ENCODE data around the gene GRIK3.

Gene GRIK3

GRCh38 chr1:37035014-37035691, 838 bp upstream of the GRIK3 start:
- Histone ChIP-seq H3K9ac (ENCODE audit: low read depth in 1 of 2, low read length in 2 of 2) (no peak overlapping the region), H3K4me3 (ENCODE audit: low read depth in 1 of 2, low read length in 2 of 2) (no peak overlapping the region), H3K36me3 (ENCODE audit: control insufficient read depth in 1 of 2, insufficient read depth in 2 of 2, low read length in 2 of 2) (no peaks in the 10 kb centered on the region), H3K9me3 (ENCODE audit: control insufficient read depth in 1 of 2, low read length in 2 of 2) (no peaks in the 10 kb centered on the region), H3K27me3 (ENCODE audit: control insufficient read depth in 1 of 2, insufficient read depth in 2 of 2, low read length in 2 of 2) (peaks cover 75 to 86% of the 10 kb centered on the region in 2 donors), H3K4me1 (ENCODE audit: control insufficient read depth in 1 of 2, insufficient read depth in 2 of 2, low read length in 2 of 2) (no peaks in the 10 kb centered on the region), H3K27ac (ENCODE audit: low read depth, low read length) (no peak overlapping the region)

GRCh38 chr1:37033355-37034101, 787 bp downstream of the GRIK3 start:
- Histone ChIP-seq H3K27ac (ENCODE audit: low read depth, low read length) (no peak overlapping the region), H3K4me3 (ENCODE audit: low read depth in 1 of 2, low read length in 2 of 2) (no peak overlapping the region), H3K9ac (ENCODE audit: low read depth in 1 of 2, low read length in 2 of 2) (no peak overlapping the region), H3K9me3 (ENCODE audit: control insufficient read depth in 1 of 2, low read length in 2 of 2) (no peaks in the 10 kb centered on the region), H3K27me3 (ENCODE audit: control insufficient read depth in 1 of 2, insufficient read depth in 2 of 2, low read length in 2 of 2) (peaks cover 72 to 85% of the 10 kb centered on the region in 2 donors), H3K4me1 (ENCODE audit: control insufficient read depth in 1 of 2, insufficient read depth in 2 of 2, low read length in 2 of 2) (no peaks in the 10 kb centered on the region), H3K36me3 (ENCODE audit: control insufficient read depth in 1 of 2, insufficient read depth in 2 of 2, low read length in 2 of 2) (no peaks in the 10 kb centered on the region)

- H3K9me3 ChIP-seq (ENCODE audit: control insufficient read depth in 1 of 2, low read length in 2 of 2) = no peaks in the 10 kb centered on the region
- H3K4me1 ChIP-seq (ENCODE audit: control insufficient read depth in 1 of 2, insufficient read depth in 2 of 2, low read length in 2 of 2) = no peaks in the 10 kb centered on the region
- H3K4me3 ChIP-seq (ENCODE audit: low read depth in 1 of 2, low read length in 2 of 2) = no peak overlapping the region
- H3K27ac ChIP-seq (ENCODE audit: low read depth, low read length) = no peak overlapping the region
- H3K27me3 ChIP-seq (ENCODE audit: control insufficient read depth in 1 of 2, insufficient read depth in 2 of 2, low read length in 2 of 2) = peaks cover 69 to 78% of the 10 kb centered on the region in 2 donors
- H3K9ac ChIP-seq (ENCODE audit: low read depth in 1 of 2, low read length in 2 of 2) = no peak overlapping the region
- H3K36me3 ChIP-seq (ENCODE audit: control insufficient read depth in 1 of 2, insufficient read depth in 2 of 2, low read length in 2 of 2) = no peaks in the 10 kb centered on the region
These were observed 1.5 kb downstream of the GRIK3 start for GRCh38 chr1:37032660-37033354.

- Histone ChIP-seq H3K4me3 (ENCODE audit: low read depth in 1 of 2, low read length in 2 of 2) (no peak overlapping the region), H3K9me3 (ENCODE audit: control insufficient read depth in 1 of 2, low read length in 2 of 2) (no peaks in the 10 kb centered on the region), H3K4me1 (ENCODE audit: control insufficient read depth in 1 of 2, insufficient read depth in 2 of 2, low read length in 2 of 2) (no peaks in the 10 kb centered on the region), H3K36me3 (ENCODE audit: control insufficient read depth in 1 of 2, insufficient read depth in 2 of 2, low read length in 2 of 2) (no peaks in the 10 kb centered on the region), H3K27me3 (ENCODE audit: control insufficient read depth in 1 of 2, insufficient read depth in 2 of 2, low read length in 2 of 2) (peaks cover 61 to 69% of the 10 kb centered on the region in 2 donors), H3K9ac (ENCODE audit: low read depth in 1 of 2, low read length in 2 of 2) (no peak overlapping the region), H3K27ac (ENCODE audit: low read depth, low read length) (no peak overlapping the region)
These were observed 2.4 kb downstream of the GRIK3 start for GRCh38 chr1:37031871-37032270.

GRCh38 chr1:37031429-37031828, 2.9 kb downstream of the GRIK3 start:
- Histone ChIP-seq H3K9ac (ENCODE audit: low read depth in 1 of 2, low read length in 2 of 2) (no peak overlapping the region), H3K27me3 (ENCODE audit: control insufficient read depth in 1 of 2, insufficient read depth in 2 of 2, low read length in 2 of 2) (peaks cover 57 to 65% of the 10 kb centered on the region in 2 donors), H3K27ac (ENCODE audit: low read depth, low read length) (no peak overlapping the region), H3K36me3 (ENCODE audit: control insufficient read depth in 1 of 2, insufficient read depth in 2 of 2, low read length in 2 of 2) (no peaks in the 10 kb centered on the region), H3K4me3 (ENCODE audit: low read depth in 1 of 2, low read length in 2 of 2) (no peak overlapping the region), H3K4me1 (ENCODE audit: control insufficient read depth in 1 of 2, insufficient read depth in 2 of 2, low read length in 2 of 2) (no peaks in the 10 kb centered on the region), H3K9me3 (ENCODE audit: control insufficient read depth in 1 of 2, low read length in 2 of 2) (no peaks in the 10 kb centered on the region)

- Histone ChIP-seq H3K4me1 (ENCODE audit: control insufficient read depth in 1 of 2, insufficient read depth in 2 of 2, low read length in 2 of 2) (no peaks in the 10 kb centered on the region), H3K9me3 (ENCODE audit: control insufficient read depth in 1 of 2, low read length in 2 of 2) (no peaks in the 10 kb centered on the region), H3K9ac (ENCODE audit: low read depth in 1 of 2, low read length in 2 of 2) (no peak overlapping the region), H3K4me3 (ENCODE audit: low read depth in 1 of 2, low read length in 2 of 2) (no peak overlapping the region), H3K27me3 (ENCODE audit: control insufficient read depth in 1 of 2, insufficient read depth in 2 of 2, low read length in 2 of 2) (peaks cover 41 to 45% of the 10 kb centered on the region in 2 donors), H3K36me3 (ENCODE audit: control insufficient read depth in 1 of 2, insufficient read depth in 2 of 2, low read length in 2 of 2) (no peaks in the 10 kb centered on the region), H3K27ac (ENCODE audit: low read depth, low read length) (no peak overlapping the region)
These were observed 5.2 kb downstream of the GRIK3 start for GRCh38 chr1:37028981-37029617.

- Histone ChIP-seq H3K9ac (ENCODE audit: low read depth in 1 of 2, low read length in 2 of 2) (no peak overlapping the region), H3K36me3 (ENCODE audit: control insufficient read depth in 1 of 2, insufficient read depth in 2 of 2, low read length in 2 of 2) (no peaks in the 10 kb centered on the region), H3K27ac (ENCODE audit: low read depth, low read length) (no peak overlapping the region), H3K9me3 (ENCODE audit: control insufficient read depth in 1 of 2, low read length in 2 of 2) (no peaks in the 10 kb centered on the region), H3K4me1 (ENCODE audit: control insufficient read depth in 1 of 2, insufficient read depth in 2 of 2, low read length in 2 of 2) (no peaks in the 10 kb centered on the region), H3K4me3 (ENCODE audit: low read depth in 1 of 2, low read length in 2 of 2) (no peak overlapping the region), H3K27me3 (ENCODE audit: control insufficient read depth in 1 of 2, insufficient read depth in 2 of 2, low read length in 2 of 2) (no peaks in the 10 kb centered on the region)
These were observed 12.8 kb downstream of the GRIK3 start for GRCh38 chr1:37021502-37021901.

- H3K9ac ChIP-seq (ENCODE audit: low read depth in 1 of 2, low read length in 2 of 2) = no peak overlapping the region
- no peaks in the 10 kb centered on the region for H3K27me3 ChIP-seq (ENCODE audit: control insufficient read depth in 1 of 2, insufficient read depth in 2 of 2, low read length in 2 of 2)
These were observed 13.6 kb downstream of the GRIK3 start for GRCh38 chr1:37020653-37021277.

GRCh38 chr1:37018510-37018909, 15.8 kb downstream of the GRIK3 start:
- Histone ChIP-seq H3K4me1 (ENCODE audit: control insufficient read depth in 1 of 2, insufficient read depth in 2 of 2, low read length in 2 of 2) (no peaks in the 10 kb centered on the region), H3K9ac (ENCODE audit: low read depth in 1 of 2, low read length in 2 of 2) (no peak overlapping the region), H3K4me3 (ENCODE audit: low read depth in 1 of 2, low read length in 2 of 2) (no peak overlapping the region), H3K36me3 (ENCODE audit: control insufficient read depth in 1 of 2, insufficient read depth in 2 of 2, low read length in 2 of 2) (no peaks in the 10 kb centered on the region), H3K27me3 (ENCODE audit: control insufficient read depth in 1 of 2, insufficient read depth in 2 of 2, low read length in 2 of 2) (no peaks in the 10 kb centered on the region), H3K9me3 (ENCODE audit: control insufficient read depth in 1 of 2, low read length in 2 of 2) (no peaks in the 10 kb centered on the region), H3K27ac (ENCODE audit: low read depth, low read length) (no peak overlapping the region)

More at GRCh38 chr1:37020653-37021277, 13.6 kb downstream of the GRIK3 start:
- Histone ChIP-seq H3K9me3 (ENCODE audit: control insufficient read depth in 1 of 2, low read length in 2 of 2) (no peaks in the 10 kb centered on the region), H3K36me3 (ENCODE audit: control insufficient read depth in 1 of 2, insufficient read depth in 2 of 2, low read length in 2 of 2) (no peaks in the 10 kb centered on the region), H3K4me3 (ENCODE audit: low read depth in 1 of 2, low read length in 2 of 2) (no peak overlapping the region), H3K4me1 (ENCODE audit: control insufficient read depth in 1 of 2, insufficient read depth in 2 of 2, low read length in 2 of 2) (no peaks in the 10 kb centered on the region), H3K27ac (ENCODE audit: low read depth, low read length) (no peak overlapping the region)
